ENCODE results near the gene PTPRS. TPM values are rescaled to one million over a fixed set of nuclear protein-coding genes. Genes with fewer than 3 reads are reported as not detected.

The PTPRS gene
- total RNA-seq, 1 donor from 2014 or later = 1,064 TPM

DNA sequence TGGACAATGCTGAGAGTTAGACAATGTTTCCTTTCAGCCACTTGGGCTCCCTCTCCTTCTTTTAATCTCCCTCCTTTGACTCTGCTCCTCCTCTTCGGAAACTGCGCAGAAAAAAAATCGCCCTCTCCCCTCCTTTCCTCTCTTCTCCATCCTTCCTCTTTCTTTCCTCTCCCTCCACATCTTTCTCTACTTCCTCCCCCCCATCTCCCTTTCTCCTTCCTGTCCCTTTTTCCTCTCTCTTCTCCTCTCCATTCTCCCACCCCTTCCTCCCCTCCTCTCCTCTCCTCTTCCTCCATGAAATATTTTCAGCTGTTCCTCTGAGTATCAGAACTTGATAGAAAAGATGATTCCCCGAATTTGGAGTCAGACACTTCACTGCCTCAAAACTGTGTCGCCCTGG lies 15.1 kb upstream of the PTPRS start:
- Mint-ChIP-seq H3K4me3 (ENCODE audit: unreplicated experiment) (no peak overlapping the region), H3K36me3 (ENCODE audit: unreplicated experiment) (no peaks in the 10 kb centered on the region), H3K27ac (ENCODE audit: unreplicated experiment) (no peak overlapping the region), H3K27me3 (ENCODE audit: unreplicated experiment) (peaks cover 3% of the 10 kb centered on the region), H3K4me1 (ENCODE audit: low read depth, unreplicated experiment) (peaks cover 8% of the 10 kb centered on the region), H3K9me3 (ENCODE audit: unreplicated experiment) (peaks cover 21% of the 10 kb centered on the region)
- no peak for DNase-seq
- TF ChIP-seq, protein P1, sequence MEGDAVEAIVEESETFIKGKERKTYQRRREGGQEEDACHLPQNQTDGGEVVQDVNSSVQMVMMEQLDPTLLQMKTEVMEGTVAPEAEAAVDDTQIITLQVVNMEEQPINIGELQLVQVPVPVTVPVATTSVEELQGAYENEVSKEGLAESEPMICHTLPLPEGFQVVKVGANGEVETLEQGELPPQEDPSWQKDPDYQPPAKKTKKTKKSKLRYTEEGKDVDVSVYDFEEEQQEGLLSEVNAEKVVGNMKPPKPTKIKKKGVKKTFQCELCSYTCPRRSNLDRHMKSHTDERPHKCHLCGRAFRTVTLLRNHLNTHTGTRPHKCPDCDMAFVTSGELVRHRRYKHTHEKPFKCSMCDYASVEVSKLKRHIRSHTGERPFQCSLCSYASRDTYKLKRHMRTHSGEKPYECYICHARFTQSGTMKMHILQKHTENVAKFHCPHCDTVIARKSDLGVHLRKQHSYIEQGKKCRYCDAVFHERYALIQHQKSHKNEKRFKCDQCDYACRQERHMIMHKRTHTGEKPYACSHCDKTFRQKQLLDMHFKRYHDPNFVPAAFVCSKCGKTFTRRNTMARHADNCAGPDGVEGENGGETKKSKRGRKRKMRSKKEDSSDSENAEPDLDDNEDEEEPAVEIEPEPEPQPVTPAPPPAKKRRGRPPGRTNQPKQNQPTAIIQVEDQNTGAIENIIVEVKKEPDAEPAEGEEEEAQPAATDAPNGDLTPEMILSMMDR (IDR thresholded peaks at IDR 0.05; ENCODE audit: partially characterized antibody, unreplicated experiment) = no peak

GRCh38 chr19:5355076-5355475 lies 14.5 kb upstream of the PTPRS start:
- Mint-ChIP-seq H3K27me3 (ENCODE audit: unreplicated experiment) (peaks cover 3% of the 10 kb centered on the region), H3K36me3 (ENCODE audit: unreplicated experiment) (no peaks in the 10 kb centered on the region), H3K27ac (ENCODE audit: unreplicated experiment) (no peak overlapping the region), H3K9me3 (ENCODE audit: unreplicated experiment) (peaks cover 16% of the 10 kb centered on the region), H3K4me3 (ENCODE audit: unreplicated experiment) (no peak overlapping the region), H3K4me1 (ENCODE audit: low read depth, unreplicated experiment) (peaks cover 8% of the 10 kb centered on the region)
- DNase-seq = peak; percentile 52
- TF ChIP-seq, protein P1 (IDR thresholded peaks at IDR 0.05; ENCODE audit: partially characterized antibody, unreplicated experiment) = no peak

DNA sequence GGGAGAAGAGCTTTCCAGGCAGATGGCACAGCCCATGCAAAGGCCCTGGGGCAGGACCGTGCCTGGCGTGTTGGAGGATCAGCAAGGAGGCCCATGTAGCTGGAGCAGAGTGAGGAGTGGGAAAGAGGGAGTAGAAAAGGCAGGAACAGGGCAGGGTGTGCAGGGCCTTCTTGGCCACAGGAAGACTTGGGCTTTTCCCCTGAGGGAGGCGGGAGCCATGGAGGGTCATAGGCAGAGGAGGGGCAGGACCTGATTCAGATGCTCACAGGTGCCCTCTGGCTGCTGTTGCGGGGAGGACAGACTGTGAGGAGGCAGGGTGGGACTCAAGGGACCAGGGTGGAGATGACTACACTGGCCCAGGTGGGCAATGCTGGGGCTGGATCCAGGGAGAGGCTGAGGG lies 13.8 kb upstream of the PTPRS start:
- Mint-ChIP-seq H3K9me3 (ENCODE audit: unreplicated experiment) (peaks cover 13% of the 10 kb centered on the region), H3K27me3 (ENCODE audit: unreplicated experiment) (peaks cover 4% of the 10 kb centered on the region), H3K4me3 (ENCODE audit: unreplicated experiment) (peak overlapping the region; percentile 57), H3K4me1 (ENCODE audit: low read depth, unreplicated experiment) (peaks cover 8% of the 10 kb centered on the region), H3K27ac (ENCODE audit: unreplicated experiment) (no peak overlapping the region), H3K36me3 (ENCODE audit: unreplicated experiment) (no peaks in the 10 kb centered on the region)
- TF ChIP-seq, protein P1 (IDR thresholded peaks at IDR 0.05; ENCODE audit: partially characterized antibody, unreplicated experiment) = peak; percentile 26
- peak; percentile 75 for DNase-seq

GRCh38 chr19:5352229-5352763 lies 11.7 kb upstream of the PTPRS start:
- peak overlapping the region; percentile 94 for H3K27ac Mint-ChIP-seq (ENCODE audit: unreplicated experiment)
- H3K36me3 Mint-ChIP-seq (ENCODE audit: unreplicated experiment) = peaks cover 1% of the 10 kb centered on the region
- H3K4me1 Mint-ChIP-seq (ENCODE audit: low read depth, unreplicated experiment) = peaks cover 8% of the 10 kb centered on the region
- peak overlapping the region; percentile 60 for H3K4me3 Mint-ChIP-seq (ENCODE audit: unreplicated experiment)
- H3K27me3 Mint-ChIP-seq (ENCODE audit: unreplicated experiment) = peaks cover 4% of the 10 kb centered on the region
- H3K9me3 Mint-ChIP-seq (ENCODE audit: unreplicated experiment) = peaks cover 11% of the 10 kb centered on the region
- no peak for DNase-seq
- TF ChIP-seq, protein P1 (IDR thresholded peaks at IDR 0.05; ENCODE audit: partially characterized antibody, unreplicated experiment) = no peak

DNA sequence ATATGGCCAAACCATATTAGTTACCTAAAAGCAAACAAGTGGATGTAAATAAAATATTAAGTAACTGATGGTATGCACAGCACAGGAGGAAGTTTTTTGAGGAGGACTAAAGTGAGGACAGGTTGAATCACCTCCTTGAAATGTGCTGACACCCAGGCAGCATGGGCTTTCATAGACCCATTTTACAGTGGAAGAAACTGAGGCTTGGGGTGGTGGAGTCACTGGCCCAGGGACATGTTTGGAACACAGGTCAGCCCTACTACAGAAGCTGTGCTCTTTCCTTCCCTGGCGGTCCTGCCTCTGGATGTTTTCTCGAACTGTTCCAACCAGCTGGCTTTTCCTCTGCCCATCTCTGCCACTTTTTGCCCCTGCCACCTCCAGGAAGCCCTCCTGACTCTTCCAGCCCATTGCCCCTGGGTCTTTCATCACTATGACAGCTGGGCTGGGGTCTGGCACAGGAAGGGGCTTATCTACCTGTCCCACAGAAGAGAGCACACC lies 11.2 kb upstream of the PTPRS start:
- Mint-ChIP-seq H3K27me3 (ENCODE audit: unreplicated experiment) (peaks cover 4% of the 10 kb centered on the region), H3K4me1 (ENCODE audit: low read depth, unreplicated experiment) (peaks cover 8% of the 10 kb centered on the region), H3K27ac (ENCODE audit: unreplicated experiment) (no peak overlapping the region), H3K4me3 (ENCODE audit: unreplicated experiment) (peak overlapping the region; percentile 60), H3K36me3 (ENCODE audit: unreplicated experiment) (peaks cover 6% of the 10 kb centered on the region), H3K9me3 (ENCODE audit: unreplicated experiment) (peaks cover 9% of the 10 kb centered on the region)
- no peak for DNase-seq
- TF ChIP-seq, protein P1 (IDR thresholded peaks at IDR 0.05; ENCODE audit: partially characterized antibody, unreplicated experiment) = no peak

Measured in glutamatergic neuron (in vitro differentiated cells).